ENCODE measurements around the gene MAU2.

DNA sequence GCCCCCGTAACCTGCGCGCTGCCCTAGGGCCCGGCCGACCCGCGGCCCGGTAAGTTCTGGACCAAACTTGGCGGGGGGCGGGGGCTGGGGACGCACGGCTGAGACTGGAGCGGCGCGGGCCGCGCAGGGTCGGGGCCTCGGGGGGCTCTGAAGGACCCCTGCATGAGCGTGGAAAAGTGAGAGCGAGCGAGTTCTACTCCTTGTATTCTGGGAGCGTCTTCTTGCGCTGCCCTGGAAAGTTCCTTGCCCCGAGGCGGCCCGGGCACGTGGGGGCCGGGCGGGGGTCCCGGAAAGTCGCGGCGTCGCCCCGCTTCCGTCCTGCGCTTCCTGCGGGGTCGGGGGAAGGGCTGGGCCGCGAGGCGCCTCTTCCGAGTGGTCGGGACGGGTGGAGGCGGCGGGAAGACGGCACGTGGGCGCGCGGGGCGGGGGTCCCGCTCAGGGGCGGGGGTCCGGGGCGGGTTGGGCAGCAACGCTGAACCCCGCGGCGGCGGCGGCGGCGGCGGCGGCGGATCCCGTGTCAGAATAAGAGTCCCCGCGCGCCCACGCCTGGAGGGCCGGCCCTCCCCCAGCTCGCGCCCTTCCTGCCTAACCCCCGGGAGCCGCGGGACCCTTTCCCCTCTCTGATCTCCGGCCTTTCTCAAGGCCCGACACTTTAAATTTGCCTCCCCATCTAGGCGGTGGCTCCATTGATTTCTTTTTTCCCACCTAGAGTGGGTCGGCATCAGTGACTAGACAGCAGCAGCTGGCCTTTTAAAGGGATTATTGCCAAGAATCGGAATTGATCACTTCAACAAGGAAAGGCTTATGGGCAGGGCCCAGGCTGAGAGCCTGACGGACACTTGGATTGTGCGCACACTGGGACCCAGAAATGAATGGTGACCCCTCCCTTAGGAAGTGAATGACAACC is 85.6 kb downstream of the MAU2 start:
- TF ChIP-seq SIN3A (IDR thresholded peaks at IDR 0.05; ENCODE audit: borderline replicate concordance, low read depth, low read length) (peak; percentile 37; the same call in 1 of the 2 replicates), ZNF83 (CRISPR knock-in tag; IDR thresholded peaks at IDR 0.05; ENCODE audit: borderline replicate concordance) (no peak), TAF1 (CRISPR knock-in tag; IDR thresholded peaks at IDR 0.05) (0 out of 2 replicates have a peak, but pooled peaks have one; percentile 8), POLR2A (IDR thresholded peaks at IDR 0.05; ENCODE audit: insufficient read depth in 1 of 2, low read depth in 2 of 2, low read length in 2 of 2) (no peak), RAD51 (IDR thresholded peaks at IDR 0.05; ENCODE audit: borderline replicate concordance) (no peak), NCOA2 (CRISPR knock-in tag; IDR thresholded peaks at IDR 0.05) (no peak)
- TF ChIP-seq, protein P1, sequence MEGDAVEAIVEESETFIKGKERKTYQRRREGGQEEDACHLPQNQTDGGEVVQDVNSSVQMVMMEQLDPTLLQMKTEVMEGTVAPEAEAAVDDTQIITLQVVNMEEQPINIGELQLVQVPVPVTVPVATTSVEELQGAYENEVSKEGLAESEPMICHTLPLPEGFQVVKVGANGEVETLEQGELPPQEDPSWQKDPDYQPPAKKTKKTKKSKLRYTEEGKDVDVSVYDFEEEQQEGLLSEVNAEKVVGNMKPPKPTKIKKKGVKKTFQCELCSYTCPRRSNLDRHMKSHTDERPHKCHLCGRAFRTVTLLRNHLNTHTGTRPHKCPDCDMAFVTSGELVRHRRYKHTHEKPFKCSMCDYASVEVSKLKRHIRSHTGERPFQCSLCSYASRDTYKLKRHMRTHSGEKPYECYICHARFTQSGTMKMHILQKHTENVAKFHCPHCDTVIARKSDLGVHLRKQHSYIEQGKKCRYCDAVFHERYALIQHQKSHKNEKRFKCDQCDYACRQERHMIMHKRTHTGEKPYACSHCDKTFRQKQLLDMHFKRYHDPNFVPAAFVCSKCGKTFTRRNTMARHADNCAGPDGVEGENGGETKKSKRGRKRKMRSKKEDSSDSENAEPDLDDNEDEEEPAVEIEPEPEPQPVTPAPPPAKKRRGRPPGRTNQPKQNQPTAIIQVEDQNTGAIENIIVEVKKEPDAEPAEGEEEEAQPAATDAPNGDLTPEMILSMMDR (CRISPR knock-in tag; IDR thresholded peaks at IDR 0.05): no peak

Data from HepG2 (cell line).